ENCODE data around the gene OR52W1. TPM values are rescaled to one million over a fixed set of nuclear protein-coding genes. Genes with fewer than 3 reads are reported as not detected.

Gene OR52W1
- total and polyA plus RNA-seq, 2 donors from 2014 or later: not detected

DNA sequence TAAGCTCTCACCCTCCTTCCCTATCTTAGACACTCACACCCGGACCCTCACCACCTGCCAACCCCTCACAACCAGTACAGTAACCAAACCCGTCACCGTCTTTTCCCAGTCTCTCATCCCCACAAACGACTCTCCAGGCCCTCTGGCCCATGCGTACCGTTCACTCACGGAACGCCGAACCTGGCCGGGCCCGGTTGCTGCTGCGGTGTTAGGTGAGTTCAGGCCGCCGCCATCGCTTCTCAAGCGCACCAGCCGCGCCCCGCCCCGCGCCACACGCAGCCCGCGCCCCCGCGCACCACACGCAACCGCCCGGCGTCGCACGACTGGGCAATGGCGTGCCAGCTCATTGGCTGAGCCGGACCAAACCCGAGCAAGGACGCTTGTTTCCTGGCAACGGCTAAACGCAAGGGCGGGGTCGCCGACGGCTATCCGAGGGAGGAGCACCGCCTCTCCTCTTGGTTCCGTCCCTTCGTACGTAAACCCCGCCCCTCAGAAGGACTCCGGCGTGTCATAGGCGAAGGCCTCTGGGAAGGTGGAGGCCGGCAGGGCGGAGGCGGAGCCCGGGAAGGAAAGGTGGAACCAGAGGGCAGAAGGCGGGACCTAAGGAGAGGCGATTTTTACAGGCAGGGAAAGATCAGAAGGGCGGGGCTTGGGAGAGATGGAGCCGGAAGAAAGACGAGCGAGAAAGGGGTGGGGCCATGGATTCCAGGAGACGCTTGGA lies 35.5 kb downstream of the OR52W1 start, which contains the start of gene FHIP1B:
Gene FHIP1B (minus strand): TSS at position 250 of the 721 bp plus-strand sequence. CDS start 10,120 bp downstream, outside the sequence.
- H3K9me3 ChIP-seq (ENCODE audit: control insufficient read depth in 2 of 3, insufficient read depth in 1 of 3, low read length in 3 of 3): no peaks in the 10 kb centered on the region
- H3K4me1 ChIP-seq (ENCODE audit: control insufficient read depth in 2 of 3, insufficient read depth in 2 of 3, low read depth in 1 of 3, low read length in 3 of 3): peaks cover 0 to 7% (median 0%) of the 10 kb centered on the region in 3 donors
- peak; percentile 100 for DNase-seq
- TF ChIP-seq, protein P1, sequence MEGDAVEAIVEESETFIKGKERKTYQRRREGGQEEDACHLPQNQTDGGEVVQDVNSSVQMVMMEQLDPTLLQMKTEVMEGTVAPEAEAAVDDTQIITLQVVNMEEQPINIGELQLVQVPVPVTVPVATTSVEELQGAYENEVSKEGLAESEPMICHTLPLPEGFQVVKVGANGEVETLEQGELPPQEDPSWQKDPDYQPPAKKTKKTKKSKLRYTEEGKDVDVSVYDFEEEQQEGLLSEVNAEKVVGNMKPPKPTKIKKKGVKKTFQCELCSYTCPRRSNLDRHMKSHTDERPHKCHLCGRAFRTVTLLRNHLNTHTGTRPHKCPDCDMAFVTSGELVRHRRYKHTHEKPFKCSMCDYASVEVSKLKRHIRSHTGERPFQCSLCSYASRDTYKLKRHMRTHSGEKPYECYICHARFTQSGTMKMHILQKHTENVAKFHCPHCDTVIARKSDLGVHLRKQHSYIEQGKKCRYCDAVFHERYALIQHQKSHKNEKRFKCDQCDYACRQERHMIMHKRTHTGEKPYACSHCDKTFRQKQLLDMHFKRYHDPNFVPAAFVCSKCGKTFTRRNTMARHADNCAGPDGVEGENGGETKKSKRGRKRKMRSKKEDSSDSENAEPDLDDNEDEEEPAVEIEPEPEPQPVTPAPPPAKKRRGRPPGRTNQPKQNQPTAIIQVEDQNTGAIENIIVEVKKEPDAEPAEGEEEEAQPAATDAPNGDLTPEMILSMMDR (IDR thresholded peaks at IDR 0.05; ENCODE audit: borderline replicate concordance, extremely low read depth, insufficient read depth): no peak
- peak within 1 kb of the TSS; percentile 94 to 98 (median 97) for H3K4me3 ChIP-seq (ENCODE audit: low read length in 3 of 3)
- no peaks in the 10 kb centered on the region for H3K36me3 ChIP-seq (ENCODE audit: control insufficient read depth in 2 of 3, insufficient read depth in 3 of 3, low read length in 3 of 3)
- peak within 1 kb of the TSS; percentile 59 to 96 (median 90) for H3K9ac ChIP-seq (ENCODE audit: low read length in 3 of 3)
- peak within 1 kb of the TSS; percentile 83 to 85 for H3K27ac ChIP-seq (ENCODE audit: low read depth in 2 of 2, low read length in 2 of 2)
- peak; percentile 99 for FAIRE-seq
- H3K27me3 ChIP-seq (ENCODE audit: control insufficient read depth, insufficient read depth, low read length): no peaks in the 10 kb centered on the region
- intact Hi-C loops (cut with DNase I): no loop called here

DNA sequence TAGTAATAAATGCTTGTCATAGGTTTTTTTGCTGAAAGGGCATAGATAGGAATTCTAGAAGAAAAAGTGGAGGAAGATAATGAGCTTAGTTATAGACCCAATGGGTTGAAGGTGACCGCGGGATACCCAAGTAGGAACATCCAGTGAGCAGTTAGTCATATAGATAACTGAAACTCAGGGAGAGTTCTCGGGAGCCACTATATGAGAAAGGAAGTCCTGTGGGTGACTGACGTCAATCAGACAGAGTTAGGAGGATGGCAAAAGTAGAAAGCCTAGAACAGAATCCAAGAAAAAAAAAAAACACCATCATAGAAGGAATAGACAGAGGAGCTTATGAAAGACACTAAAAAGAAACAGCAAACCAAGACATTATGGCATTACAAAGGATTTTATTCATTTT lies 38.2 kb downstream of the OR52W1 start:
- TF ChIP-seq, protein P1 (IDR thresholded peaks at IDR 0.05; ENCODE audit: borderline replicate concordance, extremely low read depth, insufficient read depth): no peak
- Histone ChIP-seq H3K9ac (ENCODE audit: low read length in 3 of 3) (no peak overlapping the region), H3K4me3 (ENCODE audit: low read length in 3 of 3) (no peak overlapping the region), H3K27ac (ENCODE audit: low read depth in 2 of 2, low read length in 2 of 2) (no peak overlapping the region), H3K36me3 (ENCODE audit: control insufficient read depth in 2 of 3, insufficient read depth in 3 of 3, low read length in 3 of 3) (no peaks in the 10 kb centered on the region), H3K9me3 (ENCODE audit: control insufficient read depth in 2 of 3, insufficient read depth in 1 of 3, low read length in 3 of 3) (no peaks in the 10 kb centered on the region), H3K4me1 (ENCODE audit: control insufficient read depth in 2 of 3, insufficient read depth in 2 of 3, low read depth in 1 of 3, low read length in 3 of 3) (peaks cover 0 to 7% (median 0%) of the 10 kb centered on the region in 3 donors), H3K27me3 (ENCODE audit: control insufficient read depth, insufficient read depth, low read length) (no peaks in the 10 kb centered on the region)
- intact Hi-C loops (cut with DNase I): no loop called here
- DNase-seq (no peak), FAIRE-seq (no peak)

DNA sequence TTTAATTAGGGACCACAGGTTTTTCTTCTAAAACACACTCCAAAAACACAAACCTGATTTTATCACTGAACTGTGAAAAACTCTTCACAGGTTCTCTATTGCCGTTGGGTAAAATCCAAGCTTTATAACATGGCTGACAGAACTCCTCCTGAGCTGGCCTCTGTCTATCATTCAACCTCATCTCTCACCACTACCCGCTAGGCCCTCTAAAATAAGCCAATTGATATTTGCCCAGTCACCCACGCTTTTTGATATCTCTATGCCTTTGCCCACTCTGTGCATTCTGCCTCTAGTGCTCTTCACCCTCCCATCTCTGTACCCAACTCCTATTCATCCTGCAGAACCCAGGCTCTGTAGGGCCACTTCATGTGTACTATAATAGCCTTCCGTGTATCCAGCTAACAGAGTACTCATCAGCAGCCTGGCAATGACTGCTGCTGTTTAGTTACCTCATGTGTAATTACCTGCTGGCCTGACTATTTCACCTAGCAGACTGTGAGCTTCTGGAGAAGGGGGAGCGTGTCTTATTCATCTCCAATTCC lies 38.8 kb downstream of the OR52W1 start:
- H3K27me3 ChIP-seq (ENCODE audit: control insufficient read depth, insufficient read depth, low read length): no peaks in the 10 kb centered on the region
- peaks cover 0 to 7% (median 0%) of the 10 kb centered on the region in 3 donors for H3K4me1 ChIP-seq (ENCODE audit: control insufficient read depth in 2 of 3, insufficient read depth in 2 of 3, low read depth in 1 of 3, low read length in 3 of 3)
- H3K27ac ChIP-seq (ENCODE audit: low read depth in 2 of 2, low read length in 2 of 2): no peak overlapping the region
- no peak for DNase-seq
- no peak overlapping the region for H3K9ac ChIP-seq (ENCODE audit: low read length in 3 of 3)
- no peaks in the 10 kb centered on the region for H3K9me3 ChIP-seq (ENCODE audit: control insufficient read depth in 2 of 3, insufficient read depth in 1 of 3, low read length in 3 of 3)
- intact Hi-C loops (cut with DNase I): no loop called here
- TF ChIP-seq, protein P1 (IDR thresholded peaks at IDR 0.05; ENCODE audit: borderline replicate concordance, extremely low read depth, insufficient read depth): no peak
- H3K4me3 ChIP-seq (ENCODE audit: low read length in 3 of 3): no peak overlapping the region
- no peaks in the 10 kb centered on the region for H3K36me3 ChIP-seq (ENCODE audit: control insufficient read depth in 2 of 3, insufficient read depth in 3 of 3, low read length in 3 of 3)
- no peak for FAIRE-seq
